ENCODE measurements around the gene HSPA4. TPM values are rescaled to one million over a fixed set of nuclear protein-coding genes. Genes with fewer than 3 reads are reported as not detected.

HSPA4 gene
- polyA plus RNA-seq, 1 donor from 2014 or later = 75.9 TPM

- Histone ChIP-seq H3K4me2 (ENCODE audit: low read length) (no peak overlapping the region), H2AFZ (ENCODE audit: low read depth, low read length) (no peak overlapping the region), H4K20me1 (ENCODE audit: insufficient read depth) (no peaks in the 10 kb centered on the region), H3K79me2 (replicated peaks; ENCODE audit: insufficient read depth, low read length) (peaks cover 5% of the 10 kb centered on the region), H3K9me3 (ENCODE audit: low read length) (no peaks in the 10 kb centered on the region), H3K9ac (ENCODE audit: low read length) (no peak overlapping the region), H3K9me2 (ENCODE audit: insufficient read depth, low read length) (no peaks in the 10 kb centered on the region), H3K27ac (ENCODE audit: low read length) (no peak overlapping the region), H3F3A (ENCODE audit: insufficient read depth, low read length, poor library complexity, severe bottlenecking) (no peaks in the 10 kb centered on the region), H3K36me3 (ENCODE audit: insufficient read depth, low read length) (no peaks in the 10 kb centered on the region), H3K27me3 (ENCODE audit: insufficient read depth, low read depth, low read length) (no peaks in the 10 kb centered on the region), H3K4me3 (ENCODE audit: low read length) (no peak overlapping the region)
- TF ChIP-seq EZH2 (IDR thresholded peaks at IDR 0.05; ENCODE audit: borderline replicate concordance, insufficient read depth, low read length, poor library complexity, severe bottlenecking) (no peak), TAF1 (IDR thresholded peaks at IDR 0.05; ENCODE audit: low read depth) (no peak), SMC3 (conservative IDR thresholded peaks at IDR 0.05; ENCODE audit: poor library complexity) (no peak)
- TF ChIP-seq, protein P1, sequence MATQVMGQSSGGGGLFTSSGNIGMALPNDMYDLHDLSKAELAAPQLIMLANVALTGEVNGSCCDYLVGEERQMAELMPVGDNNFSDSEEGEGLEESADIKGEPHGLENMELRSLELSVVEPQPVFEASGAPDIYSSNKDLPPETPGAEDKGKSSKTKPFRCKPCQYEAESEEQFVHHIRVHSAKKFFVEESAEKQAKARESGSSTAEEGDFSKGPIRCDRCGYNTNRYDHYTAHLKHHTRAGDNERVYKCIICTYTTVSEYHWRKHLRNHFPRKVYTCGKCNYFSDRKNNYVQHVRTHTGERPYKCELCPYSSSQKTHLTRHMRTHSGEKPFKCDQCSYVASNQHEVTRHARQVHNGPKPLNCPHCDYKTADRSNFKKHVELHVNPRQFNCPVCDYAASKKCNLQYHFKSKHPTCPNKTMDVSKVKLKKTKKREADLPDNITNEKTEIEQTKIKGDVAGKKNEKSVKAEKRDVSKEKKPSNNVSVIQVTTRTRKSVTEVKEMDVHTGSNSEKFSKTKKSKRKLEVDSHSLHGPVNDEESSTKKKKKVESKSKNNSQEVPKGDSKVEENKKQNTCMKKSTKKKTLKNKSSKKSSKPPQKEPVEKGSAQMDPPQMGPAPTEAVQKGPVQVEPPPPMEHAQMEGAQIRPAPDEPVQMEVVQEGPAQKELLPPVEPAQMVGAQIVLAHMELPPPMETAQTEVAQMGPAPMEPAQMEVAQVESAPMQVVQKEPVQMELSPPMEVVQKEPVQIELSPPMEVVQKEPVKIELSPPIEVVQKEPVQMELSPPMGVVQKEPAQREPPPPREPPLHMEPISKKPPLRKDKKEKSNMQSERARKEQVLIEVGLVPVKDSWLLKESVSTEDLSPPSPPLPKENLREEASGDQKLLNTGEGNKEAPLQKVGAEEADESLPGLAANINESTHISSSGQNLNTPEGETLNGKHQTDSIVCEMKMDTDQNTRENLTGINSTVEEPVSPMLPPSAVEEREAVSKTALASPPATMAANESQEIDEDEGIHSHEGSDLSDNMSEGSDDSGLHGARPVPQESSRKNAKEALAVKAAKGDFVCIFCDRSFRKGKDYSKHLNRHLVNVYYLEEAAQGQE (IDR thresholded peaks at IDR 0.05; ENCODE audit: borderline replicate concordance) = no peak
These were observed 22.4 kb upstream of the HSPA4 start for GRCh38 chr5:133029416-133029815.

DNA sequence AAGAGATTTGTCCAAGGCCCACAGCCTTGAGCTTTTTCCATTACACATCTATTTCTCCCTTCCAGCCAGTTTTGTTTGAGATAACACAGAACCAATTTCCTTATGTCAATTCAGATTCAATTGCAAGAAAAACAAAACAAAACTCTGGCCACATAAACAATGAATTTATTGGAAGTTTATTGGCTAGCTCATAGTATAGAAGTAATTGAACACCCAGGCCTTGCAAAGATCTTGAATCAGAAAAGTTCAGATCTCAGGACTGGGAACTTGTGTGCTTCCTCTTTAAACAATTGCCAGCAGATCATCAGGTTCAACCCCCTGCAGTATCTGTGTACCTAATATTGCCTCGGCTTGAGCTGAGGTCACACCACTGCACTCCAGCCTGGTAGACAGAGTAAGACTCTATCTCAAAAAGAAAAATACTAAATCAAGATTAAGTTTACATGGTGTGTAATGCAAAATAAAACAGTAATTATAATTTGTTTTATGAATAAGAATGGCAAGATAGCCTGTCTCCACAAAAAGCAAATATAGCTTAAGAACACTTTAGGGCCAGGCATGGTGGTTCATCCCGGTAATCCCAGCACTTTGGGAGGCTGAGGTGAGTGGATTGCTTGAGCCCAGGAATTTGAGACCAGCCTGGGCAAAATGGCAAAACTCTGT lies 21.3 kb upstream of the HSPA4 start:
- H3K9me2 ChIP-seq (ENCODE audit: insufficient read depth, low read length) = no peaks in the 10 kb centered on the region
- no peak overlapping the region for H3K27ac ChIP-seq (ENCODE audit: low read length)
- no peaks in the 10 kb centered on the region for H3F3A ChIP-seq (ENCODE audit: insufficient read depth, low read length, poor library complexity, severe bottlenecking)
- no peak for TF ChIP-seq RAD21 (conservative IDR thresholded peaks at IDR 0.05)
- H3K9ac ChIP-seq (ENCODE audit: low read length) = no peak overlapping the region
- no peaks in the 10 kb centered on the region for H3K79me2 ChIP-seq (replicated peaks; ENCODE audit: insufficient read depth, low read length)
- H3K4me2 ChIP-seq (ENCODE audit: low read length) = no peak overlapping the region
- no peaks in the 10 kb centered on the region for H3K9me3 ChIP-seq (ENCODE audit: low read length)
- H3K27me3 ChIP-seq (ENCODE audit: insufficient read depth, low read depth, low read length) = no peaks in the 10 kb centered on the region
- no peak overlapping the region for H2AFZ ChIP-seq (ENCODE audit: low read depth, low read length)
- H4K20me1 ChIP-seq (ENCODE audit: insufficient read depth) = no peaks in the 10 kb centered on the region
- no peak overlapping the region for H3K4me3 ChIP-seq (ENCODE audit: low read length)
- no peaks in the 10 kb centered on the region for H3K36me3 ChIP-seq (ENCODE audit: insufficient read depth, low read length)

DNA sequence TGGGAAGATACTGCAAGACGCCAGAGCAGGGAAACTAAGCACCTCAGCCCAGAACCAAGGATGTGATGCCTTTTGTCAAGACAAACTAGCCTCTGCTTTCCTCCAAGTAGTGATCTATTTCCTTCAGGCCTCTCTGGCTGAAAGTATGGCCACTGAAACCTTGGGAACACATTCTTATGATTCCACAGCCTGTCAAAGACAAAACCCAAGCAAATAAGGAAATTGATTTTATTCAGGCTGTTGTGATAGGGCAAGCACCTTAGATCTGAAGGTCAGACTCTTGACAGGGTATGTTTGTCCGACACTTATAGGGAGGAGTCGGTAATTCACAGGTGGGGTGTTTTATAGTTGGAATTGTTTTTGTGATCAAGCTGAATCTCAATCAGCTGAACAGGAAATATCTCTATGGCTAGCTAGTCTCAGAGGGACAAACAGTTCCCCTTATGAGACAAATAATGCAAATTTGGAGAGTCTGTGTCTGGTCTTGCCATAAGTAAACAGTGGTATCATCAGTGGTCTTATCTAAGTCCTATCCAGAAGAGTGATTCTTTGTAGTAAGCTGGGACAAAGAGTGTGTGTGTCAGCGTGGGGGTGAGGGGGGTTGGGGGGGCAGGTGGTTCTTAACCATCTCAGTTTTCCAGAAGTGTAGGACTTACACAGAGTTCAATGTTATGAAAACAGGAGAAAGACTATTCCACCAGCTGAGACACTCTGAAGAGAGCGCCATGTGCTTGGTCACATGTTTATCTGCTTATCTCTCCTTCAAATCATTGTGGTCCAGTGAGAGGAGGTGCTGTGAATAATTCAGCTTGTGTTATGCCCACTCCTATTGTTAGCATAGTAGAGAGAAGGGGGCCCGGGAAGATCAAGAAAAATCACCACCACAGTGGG lies 18.7 kb upstream of the HSPA4 start:
- H3K9ac ChIP-seq (ENCODE audit: low read length) = no peak overlapping the region
- no peaks in the 10 kb centered on the region for H4K20me1 ChIP-seq (ENCODE audit: insufficient read depth)
- H3K4me3 ChIP-seq (ENCODE audit: low read length) = no peak overlapping the region
- no peaks in the 10 kb centered on the region for H3K9me3 ChIP-seq (ENCODE audit: low read length)
- no peaks in the 10 kb centered on the region for H3K79me2 ChIP-seq (replicated peaks; ENCODE audit: insufficient read depth, low read length)
- no peaks in the 10 kb centered on the region for H3K9me2 ChIP-seq (ENCODE audit: insufficient read depth, low read length)
- H3K4me2 ChIP-seq (ENCODE audit: low read length) = no peak overlapping the region
- no peaks in the 10 kb centered on the region for H3K36me3 ChIP-seq (ENCODE audit: insufficient read depth, low read length)
- no peak for TF ChIP-seq SMC3 (conservative IDR thresholded peaks at IDR 0.05; ENCODE audit: poor library complexity)
- no peak for TF ChIP-seq TAF1 (IDR thresholded peaks at IDR 0.05; ENCODE audit: low read depth)
- TF ChIP-seq MXI1 (conservative IDR thresholded peaks at IDR 0.05; ENCODE audit: poor library complexity, severe bottlenecking) = no peak
- TF ChIP-seq RAD21 (conservative IDR thresholded peaks at IDR 0.05) = no peak
- no peak for TF ChIP-seq EZH2 (IDR thresholded peaks at IDR 0.05; ENCODE audit: borderline replicate concordance, insufficient read depth, low read length, poor library complexity, severe bottlenecking)
- TF ChIP-seq, protein P1 (IDR thresholded peaks at IDR 0.05; ENCODE audit: borderline replicate concordance) = no peak
- TF ChIP-seq POLR2AphosphoS5 (IDR thresholded peaks at IDR 0.05) = no peak
- no peak for TF ChIP-seq EP300 (conservative IDR thresholded peaks at IDR 0.05; ENCODE audit: poor library complexity, severe bottlenecking)
- no peak for TF ChIP-seq CTCF (IDR thresholded peaks at IDR 0.05; ENCODE audit: poor library complexity, severe bottlenecking)
- no peaks in the 10 kb centered on the region for H3K27me3 ChIP-seq (ENCODE audit: insufficient read depth, low read depth, low read length)
- no peak overlapping the region for H2AFZ ChIP-seq (ENCODE audit: low read depth, low read length)
- H3K27ac ChIP-seq (ENCODE audit: low read length) = no peak overlapping the region
- no peaks in the 10 kb centered on the region for H3F3A ChIP-seq (ENCODE audit: insufficient read depth, low read length, poor library complexity, severe bottlenecking)

Data from neural cell (in vitro differentiated cells).